Hepatocyte (in vitro differentiated cells): Measurements from ENCODE around the gene AOX1.

ENCODE experiments used
- CTCF ChIP-seq: fragments of 200-600 bp; sonication (generic); IDR thresholded peaks from 2 replicates; pipeline ENCODE4 v1.5.1; 2016; ENCODE audit warnings: antibody characterized with exemption, mild to moderate bottlenecking; ENCODE audit not compliant: poor library complexity
- EZH2 ChIP-seq: fragments of 200-600 bp; sonication (generic); IDR thresholded peaks from 2 replicates; pipeline ENCODE4 v1.6.1; 2016; ENCODE audit warnings: antibody characterized with exemption, mild to moderate bottlenecking, borderline replicate concordance
- EZH2phosphoT487 ChIP-seq: fragments of 200-600 bp; sonication (generic); IDR thresholded peaks from one replicate; pipeline ENCODE4 v1.6.1; 2018; ENCODE audit warnings: antibody characterized with exemption, mild to moderate bottlenecking, low read depth, moderate library complexity; ENCODE audit not compliant: unreplicated experiment, severe bottlenecking

DNA sequence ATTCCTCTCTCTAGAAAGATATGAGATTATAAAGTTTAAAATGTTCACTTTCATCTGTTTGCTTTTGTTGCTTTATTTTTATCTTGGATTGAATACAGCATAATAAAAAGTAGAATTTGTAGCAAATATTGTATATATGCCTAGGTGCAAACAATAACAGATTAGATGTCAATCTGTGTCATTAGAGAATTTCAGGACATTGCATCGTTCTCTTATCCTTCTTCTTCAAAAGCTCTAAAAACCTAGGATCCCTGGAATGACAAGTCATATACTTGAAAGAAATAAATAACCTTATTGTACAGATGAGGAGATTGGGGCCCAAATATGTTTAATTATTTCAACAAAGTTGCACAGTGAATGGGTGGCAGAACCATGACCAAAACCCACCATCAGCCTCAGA is 123.1 kb downstream of the AOX1 start:
- TF ChIP-seq EZH2 (no peak), EZH2phosphoT487 (no peak), CTCF (no peak)
